Left ventricle myocardium inferior (tissue), 1 donor: ENCODE measurements around the gene NAV2. TPM values are rescaled to one million over a fixed set of nuclear protein-coding genes. Genes with fewer than 3 reads are reported as not detected.

ENCODE experiments used
- DNase-seq: peaks from one replicate; pipeline ENCODE4 v3.0.0-alpha.2; 2020
- H3K27ac ChIP-seq: fragments of 200-600 bp; replicated peaks from 2 replicates; pipeline ENCODE4 v1.8.0; 2021
- H3K27me3 ChIP-seq: fragments of 200-600 bp; 2 replicates; pipeline ENCODE4 v1.8.0; 2021; ENCODE audit warnings: low read depth
- H3K36me3 ChIP-seq: fragments of 200-600 bp; 2 replicates; pipeline ENCODE4 v1.8.0; 2021
- H3K4me1 ChIP-seq: fragments of 200-600 bp; 2 replicates; pipeline ENCODE4 v1.8.0; 2021
- H3K4me3 ChIP-seq: fragments of 200-600 bp; 2 replicates; pipeline ENCODE4 v1.8.0; 2021; ENCODE audit warnings: mild to moderate bottlenecking, moderate library complexity
- H3K9me3 ChIP-seq: fragments of 200-600 bp; replicated peaks from 2 replicates; pipeline ENCODE4 v1.8.0; 2021
- CTCF ChIP-seq: fragments of 200-600 bp; IDR thresholded peaks from 2 replicates; pipeline ENCODE4 v1.8.0; 2021; ENCODE audit warnings: antibody characterized with exemption, mild to moderate bottlenecking, borderline replicate concordance
- intact Hi-C: fragments of 100-400 bp; cut with micrococcal nuclease; formaldehyde crosslinking; loops from one replicate; pipeline ENCODE4 v1.11.0; 2022
- total RNA-seq: library from RNA; stranded (reverse); fragmentation: NEBNext Ultra II Directional; extraction: Animal tissue kit (Norgen Biotek cat#: 25700); gene quantifications from one replicate; pipeline ENCODE4 v1.2.1, GENCODE V29; 2021
- donor health status: DM: no; HTN: yes; CAD: no; lungs with severe emphysema.

NAV2 gene
- total RNA-seq, 1 donor from 2014 or later, result 14.3 TPM

- no peaks in the 10 kb centered on the region for H3K27me3 ChIP-seq
- no peak overlapping the region for H3K4me3 ChIP-seq
- peaks cover 60% of the 10 kb centered on the region for H3K4me1 ChIP-seq
- no peaks in the 10 kb centered on the region for H3K9me3 ChIP-seq
- DNase-seq, result no peak
- H3K27ac ChIP-seq, result peak overlapping the region; percentile 90
- peaks cover 37% of the 10 kb centered on the region for H3K36me3 ChIP-seq
- no peak for TF ChIP-seq CTCF
- intact Hi-C loops, result no loop called here
Measured at GRCh38 chr11:20041499-20041898, 328.9 kb downstream of the NAV2 start.

- intact Hi-C loops, result no loop called here
- peaks cover 60% of the 10 kb centered on the region for H3K4me1 ChIP-seq
Measured at GRCh38 chr11:20042045-20042639, 329.5 kb downstream of the NAV2 start.

GRCh38 chr11:20042811-20043341, 330.2 kb downstream of the NAV2 start:
- TF ChIP-seq CTCF, result no peak
- DNase-seq, result no peak
- peaks cover 33% of the 10 kb centered on the region for H3K36me3 ChIP-seq
- no peak overlapping the region for H3K4me3 ChIP-seq
- H3K4me1 ChIP-seq, result peaks cover 58% of the 10 kb centered on the region
- H3K27me3 ChIP-seq, result no peaks in the 10 kb centered on the region
- peak overlapping the region; percentile 90 for H3K27ac ChIP-seq
- intact Hi-C loops, result no loop called here
- H3K9me3 ChIP-seq, result no peaks in the 10 kb centered on the region

More at GRCh38 chr11:20042045-20042639, 329.5 kb downstream of the NAV2 start:
- Histone ChIP-seq H3K27me3 (no peaks in the 10 kb centered on the region), H3K4me3 (no peak overlapping the region), H3K9me3 (no peaks in the 10 kb centered on the region), H3K27ac (peak overlapping the region; percentile 90), H3K36me3 (peaks cover 33% of the 10 kb centered on the region)
- DNase-seq, result no peak
- no peak for TF ChIP-seq CTCF

GRCh38 chr11:20043992-20044391, 331.4 kb downstream of the NAV2 start:
- Histone ChIP-seq H3K4me3 (no peak overlapping the region), H3K9me3 (no peaks in the 10 kb centered on the region), H3K27me3 (no peaks in the 10 kb centered on the region), H3K36me3 (peaks cover 32% of the 10 kb centered on the region), H3K27ac (peak overlapping the region; percentile 90), H3K4me1 (peaks cover 61% of the 10 kb centered on the region)
- TF ChIP-seq CTCF, result no peak
- DNase-seq, result no peak
- intact Hi-C loops, result no loop called here

GRCh38 chr11:20045098-20045688, 332.6 kb downstream of the NAV2 start:
- Histone ChIP-seq H3K4me3 (peak overlapping the region; percentile 68), H3K36me3 (peaks cover 30% of the 10 kb centered on the region), H3K4me1 (peaks cover 65% of the 10 kb centered on the region), H3K9me3 (no peaks in the 10 kb centered on the region), H3K27ac (peak overlapping the region; percentile 90), H3K27me3 (no peaks in the 10 kb centered on the region)
- TF ChIP-seq CTCF, result no peak
- DNase-seq, result peak; percentile 65
- intact Hi-C loops, result no loop called here
